ENCODE data around the gene SH2D6. TPM values are rescaled to one million over a fixed set of nuclear protein-coding genes. Genes with fewer than 3 reads are reported as not detected.
A peak's percentile ranks its signal among the peaks of the same experiment; 100 is the strongest.

Gene SH2D6
- polyA plus RNA-seq, 1 of the 3 experiments (the other 2 are of a cell fraction): 0.33 TPM

- TF ChIP-seq ZBTB33 (IDR thresholded peaks at IDR 0.05; ENCODE audit: borderline replicate concordance, low read depth): no peak
- no peak for TF ChIP-seq MAX (IDR thresholded peaks at IDR 0.05; ENCODE audit: low read depth)
Observed at GRCh38 chr2:85468704-85469349, 50.3 kb downstream of the SH2D6 start (continued).

- POLR2A ChIA-PET: interaction anchor here (0.8 kb wide), 2 partner anchors 53 to 68 kb away, joined by 3 to 4 read pairs; partner anchors contain the start of gene MAT2A
- Histone ChIP-seq H3K4me3 (ENCODE audit: low read depth in 2 of 2, low read length in 1 of 2) (no peak overlapping the region), H3K4me1 (ENCODE audit: control insufficient read depth in 1 of 2, insufficient read depth in 2 of 2, low read depth in 1 of 2, low read length in 1 of 2) (peaks cover 0 to 6% of the 10 kb centered on the region in 2 experiments; a peak in 1 of 4 replicates), H2AFZ (ENCODE audit: low read depth) (no peak overlapping the region), H3K4me2 (no peak overlapping the region), H3K36me3 (replicated peaks in 1 of 2; ENCODE audit: control insufficient read depth in 1 of 2, insufficient read depth in 2 of 2, low read length in 1 of 2) (no peaks in the 10 kb centered on the region), H3F3A (replicated peaks; ENCODE audit: insufficient read depth) (no peaks in the 10 kb centered on the region), H3K9me3 (no peaks in the 10 kb centered on the region), H3K27me3 (ENCODE audit: insufficient read depth) (no peaks in the 10 kb centered on the region), H3K9me2 (no peaks in the 10 kb centered on the region), H3K79me2 (ENCODE audit: insufficient read depth) (no peaks in the 10 kb centered on the region), H4K20me1 (ENCODE audit: insufficient read depth) (no peaks in the 10 kb centered on the region), H3K9ac (no peak overlapping the region), H3K27ac (ENCODE audit: low read depth in 2 of 2, low read length in 1 of 2) (no peak overlapping the region; a peak in 1 of 4 replicates)
- CTCF ChIA-PET: interaction anchor here (0.7 to 2.3 kb wide), 4 partner anchors 12 to 207 kb away, joined by 3 to 8 read pairs (median 3); no protein-coding TSS in a partner anchor
- peak; percentile 42 for DNase-seq
- 55% methylated on average over 8 of the region's 11 CpGs for WGBS (ENCODE audit: low lambda C conversion rate)
- TF ChIP-seq FOSL2 (IDR thresholded peaks at IDR 0.05; ENCODE audit: borderline replicate concordance, low read depth) (peak; percentile 30; the same call in 1 of the 2 replicates), TCF12 (IDR thresholded peaks at IDR 0.05) (peak; percentile 37; the same call in 1 of the 2 replicates), MAX (IDR thresholded peaks at IDR 0.05; ENCODE audit: low read depth) (no peak), NFIC (IDR thresholded peaks at IDR 0.05; ENCODE audit: borderline replicate concordance) (no peak)
Observed at GRCh38 chr2:85470850-85471800, 52.6 kb downstream of the SH2D6 start.

- Histone ChIP-seq H3K27ac (ENCODE audit: low read depth in 2 of 2, low read length in 1 of 2) (no peak overlapping the region), H3K27me3 (ENCODE audit: insufficient read depth) (no peaks in the 10 kb centered on the region), H3K9me3 (no peaks in the 10 kb centered on the region), H2AFZ (ENCODE audit: low read depth) (no peak overlapping the region; the same call in 1 of the 2 replicates), H3K9ac (no peak overlapping the region), H3K36me3 (replicated peaks in 1 of 2; ENCODE audit: control insufficient read depth in 1 of 2, insufficient read depth in 2 of 2, low read length in 1 of 2) (no peaks in the 10 kb centered on the region), H3K4me2 (no peak overlapping the region), H3K9me2 (no peaks in the 10 kb centered on the region), H3K79me2 (ENCODE audit: insufficient read depth) (no peaks in the 10 kb centered on the region), H3F3A (replicated peaks; ENCODE audit: insufficient read depth) (no peaks in the 10 kb centered on the region), H3K4me3 (ENCODE audit: low read depth in 2 of 2, low read length in 1 of 2) (no peak overlapping the region), H3K4me1 (ENCODE audit: control insufficient read depth in 1 of 2, insufficient read depth in 2 of 2, low read depth in 1 of 2, low read length in 1 of 2) (peaks cover 0 to 6% of the 10 kb centered on the region in 2 experiments; a peak in 1 of 4 replicates), H4K20me1 (ENCODE audit: insufficient read depth) (no peaks in the 10 kb centered on the region)
- ChIA-PET POLR2A (no interaction called here), CTCF (interaction anchor here (0.9 to 2.3 kb wide), 4 partner anchors 22 to 67 kb away, joined by 3 to 8 read pairs (median 3); partner anchors contain the start of gene MAT2A)
- WGBS (ENCODE audit: low lambda C conversion rate): 84% methylated on average over 4 of the region's 4 CpGs
- no peak for DNase-seq
- no peak for TF ChIP-seq RCOR1 (IDR thresholded peaks at IDR 0.05; ENCODE audit: low read length)
- TF ChIP-seq NRF1 (IDR thresholded peaks at IDR 0.05; ENCODE audit: low read depth, low read length): no peak
- TF ChIP-seq PBX3 (IDR thresholded peaks at IDR 0.05): no peak
- TF ChIP-seq EP300 (IDR thresholded peaks at IDR 0.05; ENCODE audit: borderline replicate concordance in 1 of 2, low read depth in 1 of 2, low read length in 1 of 2): no peak
- TF ChIP-seq GATA2 (CRISPR knock-in tag; IDR thresholded peaks at IDR 0.05): no peak
- TF ChIP-seq SMC3 (IDR thresholded peaks at IDR 0.05; ENCODE audit: low read depth, low read length): no peak
- TF ChIP-seq ELF1 (IDR thresholded peaks at IDR 0.05): no peak
- TF ChIP-seq JUND (IDR thresholded peaks at IDR 0.05): no peak
- TF ChIP-seq RAD21 (IDR thresholded peaks at IDR 0.05; ENCODE audit: low read length): no peak
- no peak for TF ChIP-seq USF2 (IDR thresholded peaks at IDR 0.05; ENCODE audit: borderline replicate concordance, low read depth, low read length)
Observed at GRCh38 chr2:85472261-85472660, 53.7 kb downstream of the SH2D6 start.

All from SK-N-SH (cell line).